ENCODE data around the gene CDH13. TPM values are rescaled to one million over a fixed set of nuclear protein-coding genes. Genes with fewer than 3 reads are reported as not detected.
A peak's percentile ranks its signal among the peaks of the same experiment; 100 is the strongest.

The CDH13 gene
- total and polyA plus RNA-seq, 12 donors = 0.86 to 30.6 (median 2.4) TPM

DNA sequence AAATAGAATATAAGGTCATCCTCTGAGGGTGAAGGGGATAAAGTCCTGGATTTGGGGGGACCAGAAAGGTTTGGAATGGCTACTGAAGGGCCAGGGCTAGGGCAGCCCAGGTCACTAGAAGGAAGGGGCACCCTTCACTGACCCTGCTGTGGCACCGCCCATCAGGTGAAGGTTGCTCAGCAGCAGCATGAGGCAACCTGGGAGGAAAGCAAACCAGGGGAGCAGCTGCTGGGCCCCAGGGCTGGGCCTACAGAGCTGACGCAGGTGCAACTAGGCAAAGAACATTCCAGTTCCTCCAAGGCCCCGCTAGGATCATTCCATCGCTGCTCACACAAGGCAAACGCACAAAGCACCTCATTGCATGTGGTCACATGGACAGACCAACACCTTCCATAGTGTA is 1177.6 kb downstream of the CDH13 start:
- Histone ChIP-seq H3K9me3 (replicated peaks in 1 of 3) (no peaks in the 10 kb centered on the region), H3K36me3 (replicated peaks in 1 of 2) (no peaks in the 10 kb centered on the region), H3K27ac (no peak overlapping the region), H3K4me1 (replicated peaks in 1 of 2) (peaks cover 10 to 18% of the 10 kb centered on the region in 2 donors), H3K27me3 (no peaks in the 10 kb centered on the region), H3K4me3 (no peak overlapping the region)
- intact Hi-C loops (cut with DNase I) = no loop called here
- DNase-seq = no peak
- 83 to 95% (median 86%) methylated on average over 2 to 5 of the region's 5 CpGs for WGBS, 4 donors
- TF ChIP-seq, protein P1, sequence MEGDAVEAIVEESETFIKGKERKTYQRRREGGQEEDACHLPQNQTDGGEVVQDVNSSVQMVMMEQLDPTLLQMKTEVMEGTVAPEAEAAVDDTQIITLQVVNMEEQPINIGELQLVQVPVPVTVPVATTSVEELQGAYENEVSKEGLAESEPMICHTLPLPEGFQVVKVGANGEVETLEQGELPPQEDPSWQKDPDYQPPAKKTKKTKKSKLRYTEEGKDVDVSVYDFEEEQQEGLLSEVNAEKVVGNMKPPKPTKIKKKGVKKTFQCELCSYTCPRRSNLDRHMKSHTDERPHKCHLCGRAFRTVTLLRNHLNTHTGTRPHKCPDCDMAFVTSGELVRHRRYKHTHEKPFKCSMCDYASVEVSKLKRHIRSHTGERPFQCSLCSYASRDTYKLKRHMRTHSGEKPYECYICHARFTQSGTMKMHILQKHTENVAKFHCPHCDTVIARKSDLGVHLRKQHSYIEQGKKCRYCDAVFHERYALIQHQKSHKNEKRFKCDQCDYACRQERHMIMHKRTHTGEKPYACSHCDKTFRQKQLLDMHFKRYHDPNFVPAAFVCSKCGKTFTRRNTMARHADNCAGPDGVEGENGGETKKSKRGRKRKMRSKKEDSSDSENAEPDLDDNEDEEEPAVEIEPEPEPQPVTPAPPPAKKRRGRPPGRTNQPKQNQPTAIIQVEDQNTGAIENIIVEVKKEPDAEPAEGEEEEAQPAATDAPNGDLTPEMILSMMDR (IDR thresholded peaks at IDR 0.05) = no peak
- TF ChIP-seq POLR2A (IDR thresholded peaks at IDR 0.05) = no peak

DNA sequence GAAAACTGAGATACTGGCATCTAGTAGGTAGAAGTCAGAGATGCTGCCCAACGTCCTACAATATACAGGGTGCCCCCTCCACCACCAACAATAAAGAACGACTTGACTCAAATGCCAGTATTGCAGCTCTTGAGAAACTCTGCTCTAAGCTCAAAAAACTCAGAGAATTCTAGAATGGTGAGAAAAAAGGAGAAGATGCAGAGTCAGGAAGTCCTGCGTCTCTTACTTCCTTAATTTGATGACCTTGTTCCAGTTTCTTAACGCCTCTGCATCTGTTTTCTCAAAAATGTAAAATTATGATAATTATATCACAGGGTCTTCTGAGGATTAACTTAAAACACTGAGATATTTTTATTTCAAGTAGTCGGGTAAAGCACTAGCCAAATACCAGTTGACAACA is 1179.3 kb downstream of the CDH13 start:
- Histone ChIP-seq H3K27me3 (no peaks in the 10 kb centered on the region), H3K4me3 (no peak overlapping the region)
- intact Hi-C loops (cut with DNase I) = no loop called here

DNA sequence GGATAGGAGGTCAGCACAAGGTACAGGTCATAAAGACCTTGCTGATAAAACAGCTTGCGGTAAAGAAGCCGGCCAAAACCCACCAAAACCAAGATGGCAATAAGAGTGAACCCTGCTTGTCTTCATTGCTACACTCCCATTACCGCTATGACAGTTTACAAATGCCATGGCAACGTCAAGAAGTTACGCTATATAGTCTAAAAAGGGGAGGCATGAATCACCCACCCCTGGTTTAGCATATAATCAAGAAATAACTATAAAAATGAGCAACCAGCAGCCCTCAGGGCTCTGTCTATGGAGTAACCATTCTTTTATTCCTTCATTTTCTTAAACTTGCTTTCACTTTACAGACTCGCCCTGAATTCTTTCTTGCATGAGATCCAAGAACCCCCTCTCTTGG is 1180.0 kb downstream of the CDH13 start:
- H3K36me3 ChIP-seq (replicated peaks in 1 of 2) = peaks cover 0 to 18% of the 10 kb centered on the region in 2 donors
- 88 to 90% (median 88%) methylated on average over 6 of the region's 6 CpGs for WGBS, 4 donors
- no peak overlapping the region for H3K4me3 ChIP-seq
- no peak for DNase-seq
- TF ChIP-seq, protein P1 (IDR thresholded peaks at IDR 0.05) = no peak
- no peak for TF ChIP-seq POLR2A (IDR thresholded peaks at IDR 0.05)
- no peak overlapping the region for H3K27ac ChIP-seq
- no peaks in the 10 kb centered on the region for H3K27me3 ChIP-seq
- H3K9me3 ChIP-seq (replicated peaks in 1 of 3) = no peaks in the 10 kb centered on the region
- H3K4me1 ChIP-seq (replicated peaks in 1 of 2) = peaks cover 19 to 41% of the 10 kb centered on the region in 2 donors
- intact Hi-C loops (cut with DNase I) = no loop called here

More for the DNA sequence above, 1179.3 kb downstream of the CDH13 start:
- WGBS, 4 donors = 37 to 47% (median 40%) methylated on average over 5 of the region's 5 CpGs
- TF ChIP-seq POLR2A (IDR thresholded peaks at IDR 0.05) = no peak
- TF ChIP-seq, protein P1 (IDR thresholded peaks at IDR 0.05) = no peak
- H3K9me3 ChIP-seq (replicated peaks in 1 of 3) = no peaks in the 10 kb centered on the region
- DNase-seq = no peak
- peak overlapping the region in 2 of 5 donors; percentile 21 to 38 for H3K27ac ChIP-seq
- peaks cover 17 to 34% of the 10 kb centered on the region in 2 donors for H3K4me1 ChIP-seq (replicated peaks in 1 of 2)
- H3K36me3 ChIP-seq (replicated peaks in 1 of 2) = peaks cover 0 to 11% of the 10 kb centered on the region in 2 donors

DNA sequence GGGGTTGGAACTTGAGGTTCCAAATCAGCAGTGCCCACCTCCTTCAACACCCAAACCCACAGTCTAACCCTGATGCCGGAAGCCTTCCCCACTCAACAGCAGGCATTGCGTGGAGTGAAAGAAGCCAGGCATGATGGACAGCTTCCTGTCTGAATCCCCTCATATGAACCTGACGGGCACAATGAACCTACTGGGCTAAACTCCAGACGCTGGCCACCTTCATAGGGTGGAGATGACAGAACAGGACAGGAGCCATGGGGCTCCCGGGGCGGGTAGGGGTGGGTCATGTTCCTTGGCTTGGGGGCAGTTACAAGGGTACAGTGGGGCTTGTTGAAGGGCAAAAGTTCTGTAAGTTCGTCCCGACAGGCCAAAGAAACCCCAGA is 1180.5 kb downstream of the CDH13 start:
- H3K4me1 ChIP-seq (replicated peaks in 1 of 2) = peaks cover 19 to 35% of the 10 kb centered on the region in 2 donors
- no peaks in the 10 kb centered on the region for H3K9me3 ChIP-seq (replicated peaks in 1 of 3)
- peak overlapping the region in 2 of 5 donors; percentile 84 to 85 for H3K27ac ChIP-seq
- H3K36me3 ChIP-seq (replicated peaks in 1 of 2) = peaks cover 0 to 24% of the 10 kb centered on the region in 2 donors
- intact Hi-C loops (cut with DNase I) = no loop called here
- H3K4me3 ChIP-seq = peak overlapping the region in 2 of 4 donors; percentile 59 to 76
- TF ChIP-seq, protein P1 (IDR thresholded peaks at IDR 0.05) = no peak
- TF ChIP-seq POLR2A (IDR thresholded peaks at IDR 0.05) = no peak
- 72 to 88% (median 76%) methylated on average over 5 to 8 of the region's 8 CpGs for WGBS, 4 donors
- peak in 1 of 7 donors; percentile 62 for DNase-seq
- H3K27me3 ChIP-seq = no peaks in the 10 kb centered on the region

Measured in adrenal gland (tissue), 12 donors.